Measurements from ENCODE around the gene COA1.

DNA sequence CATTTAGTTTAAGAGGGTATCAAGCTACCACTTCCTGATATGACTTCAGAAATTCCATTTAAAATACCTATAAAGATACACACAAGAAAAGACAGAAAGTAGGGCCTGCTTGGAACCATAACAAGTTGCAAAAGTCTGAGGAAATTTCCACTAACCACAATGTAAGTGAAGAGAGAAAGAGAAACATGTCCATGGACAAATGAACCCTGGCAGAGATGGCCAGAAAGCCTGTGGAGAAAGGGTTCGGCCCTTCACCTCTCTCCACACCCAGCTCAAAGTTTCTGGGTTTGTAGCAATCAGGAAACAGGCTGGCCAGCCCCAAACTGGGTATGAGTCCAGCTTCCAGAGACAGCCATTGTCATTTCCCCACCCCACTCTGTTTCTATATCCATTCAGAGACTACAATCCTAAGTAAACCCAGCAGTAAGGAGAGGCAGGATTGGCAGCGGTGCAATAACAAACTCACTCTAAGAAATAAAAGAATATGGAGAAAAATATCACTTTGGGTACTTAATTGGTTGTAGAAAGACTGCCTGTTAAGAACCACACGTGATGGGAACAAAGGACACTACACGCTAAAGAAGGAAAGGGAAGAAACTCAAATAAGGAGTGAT, 75.3 kb downstream of the COA1 start:
- TF ChIP-seq, protein P1, sequence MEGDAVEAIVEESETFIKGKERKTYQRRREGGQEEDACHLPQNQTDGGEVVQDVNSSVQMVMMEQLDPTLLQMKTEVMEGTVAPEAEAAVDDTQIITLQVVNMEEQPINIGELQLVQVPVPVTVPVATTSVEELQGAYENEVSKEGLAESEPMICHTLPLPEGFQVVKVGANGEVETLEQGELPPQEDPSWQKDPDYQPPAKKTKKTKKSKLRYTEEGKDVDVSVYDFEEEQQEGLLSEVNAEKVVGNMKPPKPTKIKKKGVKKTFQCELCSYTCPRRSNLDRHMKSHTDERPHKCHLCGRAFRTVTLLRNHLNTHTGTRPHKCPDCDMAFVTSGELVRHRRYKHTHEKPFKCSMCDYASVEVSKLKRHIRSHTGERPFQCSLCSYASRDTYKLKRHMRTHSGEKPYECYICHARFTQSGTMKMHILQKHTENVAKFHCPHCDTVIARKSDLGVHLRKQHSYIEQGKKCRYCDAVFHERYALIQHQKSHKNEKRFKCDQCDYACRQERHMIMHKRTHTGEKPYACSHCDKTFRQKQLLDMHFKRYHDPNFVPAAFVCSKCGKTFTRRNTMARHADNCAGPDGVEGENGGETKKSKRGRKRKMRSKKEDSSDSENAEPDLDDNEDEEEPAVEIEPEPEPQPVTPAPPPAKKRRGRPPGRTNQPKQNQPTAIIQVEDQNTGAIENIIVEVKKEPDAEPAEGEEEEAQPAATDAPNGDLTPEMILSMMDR (IDR thresholded peaks at IDR 0.05): no peak
- TF ChIP-seq EP300 (IDR thresholded peaks at IDR 0.05) (no peak), POLR2AphosphoS5 (IDR thresholded peaks at IDR 0.05) (no peak), POLR2A (IDR thresholded peaks at IDR 0.05; ENCODE audit: low read depth) (no peak)

Measured in esophagus muscularis mucosa (tissue), 4 donors.